ENCODE measurements around the gene TECPR2. TPM values are rescaled to one million over a fixed set of nuclear protein-coding genes. Genes with fewer than 3 reads are reported as not detected.

Gene TECPR2
- total and polyA plus RNA-seq, 2 of the 13 experiments (the other 11 are each of a cell fraction or from before 2014, with no cell fraction given), result 3.5 to 5.7 TPM

- TF ChIP-seq TEF (CRISPR knock-in tag; IDR thresholded peaks at IDR 0.05) (no peak), RFXANK (CRISPR knock-in tag; IDR thresholded peaks at IDR 0.05) (no peak), ZSCAN5A (CRISPR knock-in tag; IDR thresholded peaks at IDR 0.05; ENCODE audit: borderline replicate concordance) (no peak), HMGA1 (CRISPR knock-in tag; conservative IDR thresholded peaks at IDR 0.05) (no peak), EHMT2 (IDR thresholded peaks at IDR 0.05; ENCODE audit: borderline replicate concordance, low read depth, low read length) (no peak), SRF (IDR thresholded peaks at IDR 0.05; ENCODE audit: low read depth, low read length) (no peak), ZFP82 (CRISPR knock-in tag; IDR thresholded peaks at IDR 0.05; ENCODE audit: borderline replicate concordance) (peak; percentile 73; the same call in 1 of the 2 replicates), CREB3 (CRISPR knock-in tag; IDR thresholded peaks at IDR 0.05) (no peak; the same call in 1 of the 2 replicates), DMAP1 (CRISPR knock-in tag; IDR thresholded peaks at IDR 0.05) (no peak; the same call in 1 of the 2 replicates), TARDBP (CRISPR knock-in tag; IDR thresholded peaks at IDR 0.05) (no peak), IKZF1 (IDR thresholded peaks at IDR 0.05) (no peak), ZFP62 (CRISPR knock-in tag; IDR thresholded peaks at IDR 0.05) (no peak), HCFC1 (IDR thresholded peaks at IDR 0.05; ENCODE audit: low read depth, low read length) (no peak), HOXA9 (CRISPR knock-in tag; IDR thresholded peaks at IDR 0.05; ENCODE audit: borderline replicate concordance) (no peak), ZSCAN21 (CRISPR knock-in tag; IDR thresholded peaks at IDR 0.05; ENCODE audit: borderline replicate concordance) (peak; percentile 41; the same call in 1 of the 2 replicates), POLR2A (IDR thresholded peaks at IDR 0.05; ENCODE audit: insufficient read depth in 1 of 2, low read depth in 2 of 2, low read length in 2 of 2) (no peak), ZMYM3 (CRISPR knock-in tag; IDR thresholded peaks at IDR 0.05) (peak; percentile 96), ZNF577 (CRISPR knock-in tag; IDR thresholded peaks at IDR 0.05; ENCODE audit: borderline replicate concordance, low read depth) (no peak), DNMT3B (CRISPR knock-in tag; conservative IDR thresholded peaks at IDR 0.05) (no peak), ZNF121 (CRISPR knock-in tag; IDR thresholded peaks at IDR 0.05) (peak; percentile 72; the same call in 1 of the 2 replicates), ZNF83 (CRISPR knock-in tag; IDR thresholded peaks at IDR 0.05; ENCODE audit: borderline replicate concordance) (no peak; the same call in 1 of the 2 replicates), ZNF180 (CRISPR knock-in tag; IDR thresholded peaks at IDR 0.05; ENCODE audit: borderline replicate concordance, low read depth) (no peak), ZMAT3 (CRISPR knock-in tag; conservative IDR thresholded peaks at IDR 0.05) (0 out of 2 replicates have a peak, but pooled peaks have one; percentile 26), ZNF136 (CRISPR knock-in tag; IDR thresholded peaks at IDR 0.05; ENCODE audit: low read depth) (peak; percentile 63; the same call in 1 of the 2 replicates), THAP11 (CRISPR knock-in tag; IDR thresholded peaks at IDR 0.05) (peak; percentile 48; the same call in 1 of the 2 replicates), HOXA3 (CRISPR knock-in tag; IDR thresholded peaks at IDR 0.05) (peak; percentile 72), SAP130 (CRISPR knock-in tag; IDR thresholded peaks at IDR 0.05; ENCODE audit: low read depth) (peak; percentile 76), DNMT1 (CRISPR knock-in tag; IDR thresholded peaks at IDR 0.05) (no peak), ZBTB20 (CRISPR knock-in tag; IDR thresholded peaks at IDR 0.05; ENCODE audit: borderline replicate concordance, low read depth) (0 out of 2 replicates have a peak, but pooled peaks have one; percentile 28), NCOR1 (IDR thresholded peaks at IDR 0.05; ENCODE audit: borderline replicate concordance, low read length) (no peak)
Measured at GRCh38 chr14:102516531-102517391, 154.0 kb downstream of the TECPR2 start (continued).
